Activated naive CD4-positive, alpha-beta T cell (primary cell): ENCODE measurements around the gene PLS1.

Source experiments
- DNase-seq, 4 experiments: peaks; one replicate each; lab custom pipeline; 2025; lab: John Stamatoyannopoulos, UW

The PLS1 gene

DNA sequence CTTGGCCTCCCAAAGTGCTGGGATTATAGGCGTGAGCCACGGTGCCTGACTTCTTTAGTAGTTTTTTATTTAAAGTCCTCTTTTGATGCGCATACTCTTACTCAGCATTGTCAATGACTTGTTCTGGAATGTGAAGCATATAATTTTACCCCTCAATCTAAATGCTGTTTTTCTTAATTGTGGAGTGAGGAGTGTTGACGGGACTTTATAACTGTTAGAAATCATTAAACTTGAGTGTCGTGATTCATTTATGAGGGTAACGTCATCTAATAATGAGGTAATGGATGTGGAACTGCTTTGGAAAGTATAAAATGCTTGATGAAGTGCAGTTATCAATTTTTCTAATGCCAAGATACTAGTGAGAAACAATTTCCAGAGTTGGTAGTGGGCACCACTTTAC is 48.3 kb downstream of the PLS1 start:
- DNase-seq, result no peak

DNA sequence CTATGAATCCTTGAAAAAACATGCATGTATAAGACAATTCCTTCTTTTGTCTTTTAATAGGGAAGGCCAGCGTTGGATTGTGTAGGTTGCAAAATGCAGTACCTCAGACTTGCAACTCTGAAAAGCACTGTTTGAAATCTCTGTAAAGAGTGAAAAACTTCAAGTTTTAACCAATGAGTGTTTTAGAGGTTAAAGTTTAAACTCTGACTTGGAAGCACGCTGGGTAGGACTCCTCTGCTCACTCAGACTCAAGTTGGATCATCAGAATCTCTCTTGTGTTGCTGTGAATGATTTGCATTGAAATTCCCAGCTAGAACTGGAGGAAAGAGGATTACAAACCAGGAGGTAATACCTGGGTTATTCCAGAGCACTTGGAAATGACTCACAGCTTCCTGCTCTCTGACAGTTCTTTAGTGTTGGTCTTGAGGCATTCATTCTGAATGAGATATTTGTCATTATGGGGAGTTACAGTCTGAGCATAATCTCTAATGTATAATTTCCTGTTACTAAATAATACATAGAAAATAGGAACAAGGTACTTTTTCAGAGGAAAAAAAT is 49.1 kb downstream of the PLS1 start:
- DNase-seq, result no peak

DNA sequence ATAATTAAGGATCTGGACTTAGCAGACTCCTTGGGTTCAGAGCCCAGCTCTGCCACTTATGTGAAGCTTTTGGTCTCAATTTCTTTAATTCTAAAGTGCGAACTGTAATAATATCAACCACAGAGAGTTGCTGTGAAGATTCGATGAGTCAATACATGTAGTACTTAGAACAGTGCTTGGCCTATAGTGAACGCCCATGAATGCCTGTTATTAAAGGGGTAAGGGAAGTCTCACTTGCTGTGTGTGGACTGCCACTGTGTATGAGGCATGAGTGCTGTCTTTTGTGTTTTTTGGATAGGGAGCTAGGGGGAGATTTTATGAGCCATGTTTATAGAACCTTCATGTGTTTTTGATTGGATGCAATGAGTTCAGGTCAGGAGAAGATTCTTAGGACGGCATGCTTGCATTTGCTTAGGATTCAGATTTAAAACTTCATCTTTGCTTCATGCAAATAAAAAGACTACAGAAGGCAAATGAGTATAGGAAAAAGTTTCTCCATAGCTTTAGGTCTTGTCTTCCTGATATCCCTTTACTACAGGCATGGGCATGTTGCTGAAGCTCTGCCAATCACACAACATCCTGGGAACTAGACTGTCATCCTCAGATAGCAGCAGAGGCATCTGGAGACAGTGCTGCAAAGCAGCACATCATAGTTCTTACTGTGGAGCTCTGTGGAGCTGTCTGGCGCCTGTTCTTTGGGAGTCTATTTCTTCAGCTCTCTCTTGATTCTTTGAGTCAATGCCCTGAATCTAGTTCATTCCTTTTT is 50.0 kb downstream of the PLS1 start:
- no peak for DNase-seq

DNA sequence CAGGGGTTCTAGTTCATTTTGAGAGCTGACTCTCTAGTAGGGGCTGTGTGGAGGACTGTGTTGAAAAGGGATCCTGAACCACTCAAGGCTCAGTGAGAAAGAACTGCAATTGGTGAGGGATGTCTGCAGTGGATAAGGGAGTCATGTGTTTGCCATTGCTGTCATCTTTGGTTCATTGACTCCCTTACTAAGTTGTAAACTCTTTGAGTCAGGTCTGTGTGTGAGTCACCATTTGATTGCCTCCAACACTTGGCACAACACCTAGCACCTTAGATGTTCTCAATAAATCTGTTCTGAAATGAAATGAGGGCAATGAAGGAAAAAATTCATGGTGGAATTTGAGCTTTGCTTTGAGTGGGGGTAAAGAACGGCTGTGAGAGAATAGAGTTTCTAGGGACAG is 51.7 kb downstream of the PLS1 start:
- no peak for DNase-seq

- no peak for DNase-seq
Observed at GRCh38 chr3:142648950-142649349, 52.8 kb downstream of the PLS1 start.

- no peak for DNase-seq
Observed at GRCh38 chr3:142650001-142650693, 54.0 kb downstream of the PLS1 start.

GRCh38 chr3:142651711-142652110 is 55.5 kb downstream of the PLS1 start:
- DNase-seq, result no peak

GRCh38 chr3:142652826-142653292 is 56.7 kb downstream of the PLS1 start:
- no peak for DNase-seq

- no peak for DNase-seq
Observed at GRCh38 chr3:142656575-142656974, 60.4 kb downstream of the PLS1 start.

- DNase-seq, result no peak
Observed at GRCh38 chr3:142657033-142657432, 60.8 kb downstream of the PLS1 start.

DNA sequence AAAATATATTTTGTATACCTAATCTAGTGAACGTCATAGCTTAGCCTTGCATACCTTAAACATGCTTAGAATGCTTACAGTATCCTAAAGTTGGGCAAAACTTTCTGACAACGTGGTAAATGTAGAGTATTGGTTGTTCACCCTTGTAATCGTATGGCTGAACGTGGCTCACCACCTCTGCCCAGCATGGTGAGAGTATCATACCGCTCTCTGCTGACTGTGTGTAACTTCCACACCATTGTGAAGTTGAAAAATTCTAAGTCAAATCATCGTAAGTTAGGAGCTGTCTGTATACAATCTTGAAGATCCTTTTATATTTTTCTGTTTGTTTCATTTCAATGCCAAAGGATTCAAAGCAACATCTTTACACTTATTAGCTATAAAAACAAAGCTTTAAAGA is 64.2 kb downstream of the PLS1 start:
- DNase-seq, result no peak

DNA sequence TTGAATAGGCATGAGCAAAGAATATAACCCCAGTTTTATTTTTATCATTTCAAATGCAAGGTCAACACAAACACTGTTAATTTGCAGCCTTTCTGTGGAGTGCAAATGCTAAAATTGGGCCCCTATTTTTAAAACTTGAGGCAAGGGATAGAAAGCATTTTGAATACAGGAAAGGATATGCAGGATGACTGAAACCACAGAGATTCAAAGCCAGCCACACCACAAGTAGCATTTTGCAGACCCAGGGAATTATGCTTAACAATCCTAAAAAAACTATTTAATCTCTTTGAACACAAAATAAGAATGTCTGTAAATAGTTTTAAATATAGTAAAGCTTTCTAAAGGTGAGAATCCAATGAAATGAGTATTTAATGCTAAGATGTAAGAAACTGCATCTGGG is 64.7 kb downstream of the PLS1 start:
- no peak for DNase-seq

DNA sequence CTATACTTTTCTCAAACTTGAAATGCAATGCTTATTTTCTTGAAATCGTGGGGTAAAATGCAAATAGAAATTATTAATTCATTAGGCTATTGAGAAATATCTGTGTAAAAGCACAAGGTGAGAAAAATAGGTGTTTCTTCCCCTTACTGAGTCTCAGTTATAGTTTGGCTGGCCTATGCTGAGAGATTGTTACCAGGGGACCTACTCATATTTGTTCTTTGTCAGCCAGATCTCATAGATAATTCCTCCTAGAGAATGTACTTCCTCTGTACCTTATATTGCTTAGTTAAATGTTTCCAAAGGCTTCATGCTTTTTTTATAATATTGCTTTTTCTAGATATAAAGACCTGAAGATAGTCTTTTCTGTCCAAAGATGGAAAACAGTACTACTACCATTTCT is 67.7 kb downstream of the PLS1 start:
- no peak for DNase-seq

DNA sequence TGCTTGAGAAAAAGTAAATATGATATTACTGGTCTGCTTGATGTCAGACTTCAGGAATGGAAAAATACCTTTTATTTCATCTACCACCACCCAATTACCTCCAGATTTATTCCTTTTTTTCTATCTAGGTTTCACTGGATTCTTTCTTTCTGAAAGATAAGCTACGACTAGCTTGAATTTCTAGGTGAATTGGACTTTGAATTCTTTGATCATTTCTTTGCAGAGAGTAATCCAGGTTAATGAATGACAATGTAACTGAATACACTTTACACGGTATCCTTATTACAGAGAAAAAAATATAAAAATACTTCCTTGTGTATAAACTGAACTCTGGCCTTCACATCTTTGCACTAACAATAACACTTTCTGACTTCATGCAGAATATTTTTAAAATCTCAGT is 68.1 kb downstream of the PLS1 start:
- DNase-seq, result no peak

GRCh38 chr3:142664819-142665218 is 68.6 kb downstream of the PLS1 start:
- DNase-seq, result no peak

DNA sequence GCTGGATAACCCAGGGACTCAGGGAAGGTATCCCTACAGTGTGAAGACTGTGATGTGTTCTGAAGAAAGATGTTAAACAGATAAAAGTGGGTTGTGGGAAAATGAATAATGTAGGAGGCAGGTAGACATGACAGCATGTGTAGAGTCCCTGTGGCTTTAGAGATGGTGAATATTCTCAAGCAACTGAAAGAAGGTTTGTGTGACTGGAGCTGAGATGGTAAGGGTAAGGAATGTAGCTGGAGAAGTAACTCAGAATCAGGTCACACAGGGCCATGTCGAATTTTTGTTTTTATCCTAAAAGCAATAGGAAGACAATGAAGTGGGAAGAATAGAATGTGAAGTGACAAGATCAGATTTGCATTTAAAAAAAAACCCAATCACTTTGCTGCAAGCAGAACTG is 73.9 kb downstream of the PLS1 start:
- no peak for DNase-seq

GRCh38 chr3:142676151-142676550 is 80.0 kb downstream of the PLS1 start:
- no peak for DNase-seq

DNA sequence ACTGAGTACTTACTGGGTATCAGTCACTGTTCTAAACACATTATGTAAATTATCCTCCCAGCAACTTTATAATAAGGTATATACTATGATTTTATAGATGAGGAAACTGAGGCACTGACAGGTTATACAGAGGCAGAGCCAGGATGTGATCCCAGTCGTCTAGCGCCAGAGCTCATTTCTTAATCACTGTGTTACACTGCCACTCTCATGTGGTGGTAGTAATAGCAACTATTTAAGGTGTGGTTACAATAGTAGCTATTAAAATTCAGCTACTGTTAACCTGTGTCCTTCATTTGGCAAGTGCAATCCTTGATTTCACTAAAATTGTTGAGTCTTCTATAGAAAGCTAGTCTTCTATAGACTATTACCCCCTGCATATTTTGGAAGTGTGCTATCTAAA is 84.5 kb downstream of the PLS1 start:
- DNase-seq, result no peak

DNA sequence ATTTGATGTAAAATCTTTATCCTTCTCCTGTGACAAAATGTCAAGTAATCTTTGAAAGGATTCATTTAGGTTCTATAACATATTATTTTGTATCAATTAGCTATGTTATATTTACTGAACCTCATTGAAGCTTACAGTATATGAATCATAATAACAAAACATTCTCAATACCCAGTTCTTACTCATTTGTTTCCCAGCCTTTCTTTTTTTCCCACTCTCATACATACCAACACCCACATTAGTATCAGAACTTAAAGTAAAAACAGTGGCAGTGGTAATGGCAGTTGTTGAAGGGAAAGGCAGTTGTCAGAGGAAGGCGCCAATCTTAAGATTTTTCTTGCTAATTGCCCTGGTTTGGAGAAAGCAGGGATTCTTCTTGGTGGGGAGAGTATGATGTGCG is 94.4 kb downstream of the PLS1 start:
- DNase-seq, result no peak

DNA sequence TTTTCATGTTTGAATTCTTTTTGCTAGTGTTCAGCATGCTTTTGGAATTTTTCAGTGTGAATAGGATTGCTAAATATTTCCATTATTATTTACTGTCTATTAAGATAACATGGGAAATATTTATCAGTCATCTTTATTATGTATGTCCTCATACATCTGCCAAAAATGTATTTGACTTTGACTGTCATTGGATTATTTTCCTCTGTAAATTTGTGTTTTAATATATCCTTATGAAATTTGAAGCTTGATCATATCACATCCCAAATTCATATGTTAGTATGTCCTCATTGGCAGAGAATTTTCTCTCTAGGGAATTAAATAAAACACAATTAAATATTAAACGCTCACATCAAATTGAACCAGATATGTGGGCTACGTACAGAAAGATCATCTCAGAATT is 95.3 kb downstream of the PLS1 start:
- no peak for DNase-seq

GRCh38 chr3:142693136-142693853 is 97.1 kb downstream of the PLS1 start:
- no peak for DNase-seq

- DNase-seq, result no peak
Observed at GRCh38 chr3:142694225-142694624, 98.0 kb downstream of the PLS1 start.

DNA sequence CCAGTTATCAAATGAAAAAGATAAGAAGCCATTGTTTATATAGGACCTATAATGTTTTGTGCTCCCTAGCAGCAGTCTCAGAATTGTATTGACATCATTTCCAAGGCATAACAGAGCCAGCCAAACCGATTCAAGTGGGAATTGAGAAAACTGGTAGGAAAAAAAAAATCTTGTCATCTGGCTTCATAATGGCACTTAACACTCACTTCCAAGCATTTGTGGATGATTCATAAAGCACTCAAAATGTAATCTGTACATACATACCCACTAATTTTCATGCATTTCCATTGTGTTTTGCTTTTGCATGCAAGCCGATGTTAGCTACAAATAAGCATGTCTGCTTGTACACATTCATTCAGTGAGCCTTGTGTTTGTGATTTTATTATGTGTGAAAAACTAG is 109.0 kb downstream of the PLS1 start:
- no peak for DNase-seq
